Trophoblast cell (in vitro differentiated cells and primary cell): ENCODE data around the gene PLEKHJ1.

Experiments
- DNase-seq, 2 donors: peaks; one replicate each; pipeline ENCODE4 v3.0.0-alpha.2; 2016
- H2AFZ ChIP-seq: 2 replicates; pipeline ENCODE4 v1.6.1; 2013; ENCODE audit warnings: low read length, moderate library complexity, mild to moderate bottlenecking; ENCODE audit not compliant: insufficient read depth, poor library complexity
- H2AK5ac ChIP-seq: 2 replicates; pipeline ENCODE4 v1.6.1; 2013; ENCODE audit warnings: mild to moderate bottlenecking, low read length
- H2BK120ac ChIP-seq: 2 replicates; pipeline ENCODE4 v1.6.1; 2013; ENCODE audit warnings: low read length, mild to moderate bottlenecking, moderate library complexity; ENCODE audit not compliant: insufficient read depth, poor library complexity
- H2BK12ac ChIP-seq: 2 replicates; pipeline ENCODE4 v1.6.1; 2013; ENCODE audit warnings: mild to moderate bottlenecking, low read length, moderate library complexity
- H2BK5ac ChIP-seq: 2 replicates; pipeline ENCODE4 v1.6.1; 2013; ENCODE audit warnings: low read length, low read depth, moderate library complexity, mild to moderate bottlenecking; ENCODE audit not compliant: poor library complexity
- H3K14ac ChIP-seq: 2 replicates; pipeline ENCODE4 v1.6.1; 2013; ENCODE audit warnings: mild to moderate bottlenecking, low read length
- H3K18ac ChIP-seq: 2 replicates; pipeline ENCODE4 v1.6.1; 2013; ENCODE audit warnings: mild to moderate bottlenecking, low read length
- H3K23ac ChIP-seq: 2 replicates; pipeline ENCODE4 v1.6.1; 2013; ENCODE audit warnings: low read length
- H3K27ac ChIP-seq: 2 replicates; pipeline ENCODE4 v1.5.1; 2013; ENCODE audit warnings: low read depth, mild to moderate bottlenecking, inconsistent platforms, low read length, moderate library complexity
- H3K27me3 ChIP-seq: 2 replicates; pipeline ENCODE4 v1.6.1; 2013; ENCODE audit warnings: inconsistent platforms, mild to moderate bottlenecking, low read length, moderate library complexity; ENCODE audit not compliant: insufficient read depth
- H3K36me3 ChIP-seq, 2 experiments: 1 replicate in 1 of 2; 2 replicates in 1 of 2; pipeline ENCODE4 v1.6.1; 2013; ENCODE audit warnings: low read length in 2 of 2, mild to moderate bottlenecking in 2 of 2, moderate library complexity in 1 of 2; ENCODE audit not compliant: insufficient read depth in 2 of 2, control insufficient read depth in 1 of 2
- H3K4ac ChIP-seq: 2 replicates; pipeline ENCODE4 v1.6.1; 2013; ENCODE audit warnings: low read depth, mild to moderate bottlenecking, low read length, moderate library complexity
- H3K4me1 ChIP-seq, 2 experiments: 1 replicate in 1 of 2; 2 replicates in 1 of 2; pipeline ENCODE4 v1.6.1; 2013; ENCODE audit warnings: low read length in 2 of 2, mild to moderate bottlenecking in 2 of 2, moderate library complexity in 1 of 2; ENCODE audit not compliant: insufficient read depth in 2 of 2, control insufficient read depth in 1 of 2
- H3K4me2 ChIP-seq: 2 replicates; pipeline ENCODE4 v1.6.1; 2013; ENCODE audit warnings: inconsistent platforms, mild to moderate bottlenecking, low read length, moderate library complexity
- H3K4me3 ChIP-seq: 2 replicates; pipeline ENCODE4 v1.5.1; 2013; ENCODE audit warnings: mild to moderate bottlenecking, low read depth, low read length, inconsistent platforms
- H3K79me1 ChIP-seq: one replicate; pipeline ENCODE4 v1.6.1; 2013; ENCODE audit warnings: low read length
- H3K79me2 ChIP-seq: 2 replicates; pipeline ENCODE4 v1.6.1; 2013; ENCODE audit warnings: low read length, mild to moderate bottlenecking; ENCODE audit not compliant: control insufficient read depth, insufficient read depth, poor library complexity
- H3K9ac ChIP-seq: 2 replicates; pipeline ENCODE4 v1.6.1; 2013; ENCODE audit warnings: mild to moderate bottlenecking, low read length
- H3K9me3 ChIP-seq: 2 replicates; pipeline ENCODE4 v1.6.1; 2013; ENCODE audit warnings: low read depth, mild to moderate bottlenecking, control low read depth, inconsistent platforms, low read length; ENCODE audit not compliant: insufficient read depth
- H4K12ac ChIP-seq: 2 replicates; pipeline ENCODE4 v1.6.1; 2013; ENCODE audit warnings: low read depth, mild to moderate bottlenecking, low read length, moderate library complexity
- H4K8ac ChIP-seq: 2 replicates; pipeline ENCODE4 v1.6.1; 2013; ENCODE audit warnings: low read depth, mild to moderate bottlenecking, low read length, moderate library complexity
- H4K91ac ChIP-seq: one replicate; pipeline ENCODE4 v1.6.1; 2013; ENCODE audit warnings: low read depth, mild to moderate bottlenecking, low read length, moderate library complexity
- WGBS: extraction: QIAGEN DNeasy Blood & Tissue Kit; methylation state at CpG from one replicate; pipeline ENCODE4 v1.1.7; 2013; ENCODE audit warnings: missing lambda C conversion rate; ENCODE audit not compliant: insufficient read length, insufficient coverage; ENCODE audit errors: extremely low coverage; 5-methylcytosine and 5-hydroxymethylcytosine counted together

PLEKHJ1 gene

DNA sequence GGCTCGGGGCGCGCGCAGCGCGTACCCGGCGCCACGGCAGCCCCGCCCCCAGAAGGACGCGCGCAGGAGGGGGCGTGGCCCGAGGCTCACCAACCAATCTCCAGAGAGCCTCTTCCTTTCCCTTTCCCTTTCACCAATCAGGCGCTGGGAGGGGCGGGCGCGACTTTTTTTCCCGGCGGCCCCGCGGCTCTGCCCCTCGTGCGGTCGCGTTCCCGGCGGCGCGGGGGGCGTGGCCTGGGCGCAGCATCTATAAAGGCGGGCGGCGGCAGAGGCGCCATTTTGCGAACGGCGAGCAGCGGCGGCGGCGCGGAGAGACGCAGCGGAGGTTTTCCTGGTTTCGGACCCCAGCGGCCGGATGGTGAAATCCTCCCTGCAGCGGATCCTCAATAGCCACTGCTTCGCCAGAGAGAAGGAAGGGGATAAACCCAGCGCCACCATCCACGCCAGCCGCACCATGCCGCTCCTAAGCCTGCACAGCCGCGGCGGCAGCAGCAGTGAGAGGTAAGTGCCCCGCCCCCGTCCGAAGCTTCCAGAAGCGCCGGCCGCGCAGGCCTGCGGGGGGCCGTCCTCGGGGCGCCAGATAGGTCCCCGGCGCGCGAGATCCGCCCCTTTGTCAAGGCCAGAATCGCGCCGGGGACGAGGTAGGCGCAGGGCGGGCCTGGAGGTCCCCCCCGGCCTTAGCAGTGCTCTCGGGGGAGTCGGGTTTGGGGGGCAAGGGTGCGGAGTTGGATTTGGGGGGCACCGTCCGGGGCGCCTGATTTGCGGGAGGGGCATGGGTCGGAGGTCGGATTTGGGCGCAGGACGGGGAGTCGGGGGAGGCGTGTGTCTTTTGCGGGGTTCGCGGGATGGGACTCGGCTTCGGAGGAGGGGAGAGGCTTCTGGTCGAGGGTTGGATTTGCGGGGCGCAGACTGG lies 33.4 kb upstream of the PLEKHJ1 start:
- Histone ChIP-seq H3K4me1 (peaks cover 12 to 14% of the 10 kb centered on the region in 2 experiments), H3K79me2 (peaks cover 27% of the 10 kb centered on the region), H2BK5ac (peak overlapping the region; percentile 87), H4K91ac (peak overlapping the region; percentile 88), H3K79me1 (peaks cover 20% of the 10 kb centered on the region), H3K14ac (peak overlapping the region; percentile 97), H2AK5ac (peak overlapping the region; percentile 70), H2AFZ (peak overlapping the region; percentile 37), H2BK120ac (peak overlapping the region; percentile 87), H3K18ac (peak overlapping the region; percentile 82), H2BK12ac (no peak overlapping the region), H3K36me3 (peaks cover 24 to 27% of the 10 kb centered on the region in 2 experiments), H3K23ac (no peak overlapping the region), H3K27me3 (no peaks in the 10 kb centered on the region), H3K9ac (peak overlapping the region; percentile 85), H3K4me2 (peak overlapping the region; percentile 85), H4K8ac (peak overlapping the region; percentile 59), H3K9me3 (no peaks in the 10 kb centered on the region), H4K12ac (no peak overlapping the region), H3K4me3 (peak overlapping the region; percentile 99), H3K4ac (peak overlapping the region; percentile 100), H3K27ac (peak overlapping the region; percentile 91)
- WGBS: no CpG with 5 or more reads among the region's 103 CpGs
- peak; percentile 94 to 98 for DNase-seq

DNA sequence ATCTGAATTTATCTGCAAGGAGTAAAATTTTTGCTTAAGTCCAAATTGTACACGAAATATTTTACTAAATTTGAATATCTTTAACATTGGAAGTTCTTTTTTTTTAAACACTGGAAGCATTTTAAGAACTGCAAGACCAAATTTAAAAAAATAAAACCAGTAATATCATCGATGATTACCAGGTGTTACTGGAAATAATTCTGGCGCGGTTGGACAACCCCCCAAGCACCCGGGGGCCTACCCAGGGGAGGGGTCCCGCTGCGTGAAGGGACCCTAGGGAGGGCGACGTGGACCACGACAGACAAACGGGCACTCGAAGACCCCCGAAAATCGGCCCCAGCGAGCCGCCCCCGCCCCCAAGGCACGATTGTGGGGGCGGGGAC lies 32.7 kb upstream of the PLEKHJ1 start:
- DNase-seq: no peak
- peak overlapping the region; percentile 94 for H4K12ac ChIP-seq
- H3K9ac ChIP-seq: peak overlapping the region; percentile 96

DNA sequence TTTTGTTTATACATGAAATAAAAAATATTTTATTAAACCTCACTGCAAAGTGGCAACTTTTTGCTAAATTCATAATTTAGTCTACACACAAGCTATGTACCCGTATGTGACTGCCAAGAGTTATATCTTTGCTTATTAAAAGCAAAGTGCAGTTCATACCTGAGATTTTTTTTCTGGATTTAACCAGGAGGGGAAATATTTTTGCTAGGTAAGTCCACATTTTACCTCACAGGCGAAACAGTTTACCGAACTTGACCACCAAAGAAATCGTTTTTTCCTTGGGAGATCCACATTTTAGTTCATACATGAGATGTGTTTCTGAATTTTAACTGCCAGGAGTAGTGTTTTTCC lies 32.3 kb upstream of the PLEKHJ1 start:
- Histone ChIP-seq H2AK5ac (no peak overlapping the region), H3K79me1 (peaks cover 19% of the 10 kb centered on the region), H3K27me3 (no peaks in the 10 kb centered on the region), H3K36me3 (peaks cover 20 to 21% of the 10 kb centered on the region in 2 experiments), H2BK5ac (no peak overlapping the region), H3K14ac (no peak overlapping the region), H3K4me3 (no peak overlapping the region), H3K9ac (no peak overlapping the region), H4K8ac (no peak overlapping the region), H4K12ac (no peak overlapping the region), H4K91ac (no peak overlapping the region), H3K4me2 (no peak overlapping the region), H2AFZ (no peak overlapping the region), H3K27ac (no peak overlapping the region), H3K18ac (no peak overlapping the region), H3K79me2 (peaks cover 27% of the 10 kb centered on the region), H2BK120ac (no peak overlapping the region), H3K4me1 (peaks cover 5 to 10% of the 10 kb centered on the region in 2 experiments), H3K23ac (no peak overlapping the region), H3K4ac (no peak overlapping the region), H2BK12ac (no peak overlapping the region), H3K9me3 (no peaks in the 10 kb centered on the region)
- DNase-seq: peak in 1 of 2 donors; percentile 76
- WGBS: no CpG with 5 or more reads among the region's 4 CpGs

More for the DNA sequence above, 32.7 kb upstream of the PLEKHJ1 start:
- peaks cover 22 to 23% of the 10 kb centered on the region in 2 experiments for H3K36me3 ChIP-seq
- H3K4me2 ChIP-seq: peak overlapping the region; percentile 85
- H4K8ac ChIP-seq: peak overlapping the region; percentile 95
- H3K27ac ChIP-seq: no peak overlapping the region
- H3K79me2 ChIP-seq: peaks cover 27% of the 10 kb centered on the region
- peak overlapping the region; percentile 72 for H3K4ac ChIP-seq
- no peak overlapping the region for H3K23ac ChIP-seq
- peak overlapping the region; percentile 94 for H2AFZ ChIP-seq
- H2BK5ac ChIP-seq: peak overlapping the region; percentile 53
- H4K91ac ChIP-seq: peak overlapping the region; percentile 91
- peak overlapping the region; percentile 88 for H3K4me3 ChIP-seq
- no peak overlapping the region for H2AK5ac ChIP-seq
- peaks cover 7 to 12% of the 10 kb centered on the region in 2 experiments for H3K4me1 ChIP-seq
- peaks cover 20% of the 10 kb centered on the region for H3K79me1 ChIP-seq
- peak overlapping the region; percentile 90 for H3K18ac ChIP-seq
- H2BK12ac ChIP-seq: no peak overlapping the region
- peak overlapping the region; percentile 82 for H2BK120ac ChIP-seq
- H3K27me3 ChIP-seq: no peaks in the 10 kb centered on the region
- H3K14ac ChIP-seq: peak overlapping the region; percentile 88
- WGBS: no CpG with 5 or more reads among the region's 19 CpGs
- H3K9me3 ChIP-seq: no peaks in the 10 kb centered on the region

DNA sequence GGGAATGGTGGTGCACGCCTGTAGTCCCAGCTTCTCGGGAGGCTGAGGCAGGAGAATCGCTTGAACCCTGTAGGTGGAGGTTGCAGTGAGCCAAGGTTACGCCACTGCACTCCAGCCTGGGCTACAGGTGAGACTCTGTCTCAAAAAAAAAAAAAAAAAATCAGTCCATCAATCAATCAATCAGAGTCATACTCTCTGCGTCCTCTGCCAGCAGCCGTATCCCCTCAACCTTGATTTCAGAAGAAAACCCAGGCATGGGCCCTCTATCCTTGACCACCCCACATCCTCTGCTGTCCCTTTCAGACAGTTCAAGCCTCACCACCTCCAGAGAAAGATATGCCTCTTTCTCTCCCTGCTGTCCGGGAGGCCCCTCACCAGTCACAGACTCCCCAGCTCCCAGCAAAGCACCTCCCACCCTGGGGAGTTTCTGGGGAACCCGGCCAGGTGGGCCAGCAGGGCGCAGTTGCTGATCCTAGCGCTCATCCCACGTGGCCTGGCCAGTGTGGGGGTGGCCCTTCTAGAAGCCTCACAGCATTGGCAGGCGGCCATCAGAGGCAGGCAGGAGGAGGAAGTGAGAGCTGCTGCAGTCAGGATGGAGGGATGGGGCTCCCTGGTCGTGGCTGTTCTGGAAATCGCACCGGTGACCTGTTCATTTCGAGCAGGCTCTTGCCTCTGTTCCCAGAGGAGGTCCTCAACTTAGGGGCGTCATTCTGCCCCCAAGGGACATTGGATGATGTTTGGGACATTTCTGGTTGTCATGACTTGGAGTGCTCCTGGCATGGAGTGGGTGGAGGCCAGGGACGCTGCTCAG lies 30.3 kb upstream of the PLEKHJ1 start:
- no peak overlapping the region for H4K12ac ChIP-seq
- H3K14ac ChIP-seq: no peak overlapping the region
- H3K23ac ChIP-seq: no peak overlapping the region
- H2BK5ac ChIP-seq: no peak overlapping the region
- H3K4me2 ChIP-seq: no peak overlapping the region
- H3K4ac ChIP-seq: no peak overlapping the region
- no peak overlapping the region for H2BK120ac ChIP-seq
- H3K4me3 ChIP-seq: peak overlapping the region; percentile 6
- H3K9me3 ChIP-seq: no peaks in the 10 kb centered on the region
- no peak overlapping the region for H2BK12ac ChIP-seq
- peak in 1 of 2 donors; percentile 35 for DNase-seq
- no peak overlapping the region for H4K91ac ChIP-seq
- H2AK5ac ChIP-seq: no peak overlapping the region
- H3K79me1 ChIP-seq: peaks cover 18% of the 10 kb centered on the region
- no peak overlapping the region for H4K8ac ChIP-seq
- peaks cover 19% of the 10 kb centered on the region for H3K79me2 ChIP-seq
- peaks cover 0 to under 1% of the 10 kb centered on the region in 2 experiments for H3K4me1 ChIP-seq
- peaks cover 2 to 3% of the 10 kb centered on the region in 2 experiments for H3K36me3 ChIP-seq
- no peak overlapping the region for H3K27ac ChIP-seq
- H2AFZ ChIP-seq: no peak overlapping the region
- H3K18ac ChIP-seq: no peak overlapping the region
- H3K9ac ChIP-seq: no peak overlapping the region
- no peaks in the 10 kb centered on the region for H3K27me3 ChIP-seq
- WGBS: no CpG with 5 or more reads among the region's 18 CpGs
